22Rv1 (cell line): ENCODE data around the gene TRIM59.

Experiments used
- H3K27ac ChIP-seq: fragments of 450-650 bp; 2 replicates; pipeline ENCODE4 v1.5.1; 2017
- CTCF ChIP-seq: fragments of 450-650 bp; IDR thresholded peaks from 2 replicates; pipeline ENCODE4 v1.5.1; 2017; ENCODE audit warnings: mild to moderate bottlenecking
- ZFX ChIP-seq: fragments of 450-650 bp; IDR thresholded peaks from 2 replicates; pipeline ENCODE4 v1.6.1; 2017; ENCODE audit warnings: antibody characterized with exemption, borderline replicate concordance

TRIM59 gene

GRCh38 chr3:160449636-160450598, at the start of gene TRIM59:
Gene TRIM59 (minus strand): TSS chr3:160449786. CDS start chr3:160439183, 10,603 bp downstream.
- TF ChIP-seq ZFX (no peak), CTCF (peak; percentile 19; the same call in 1 of the 2 replicates)

GRCh38 chr3:160498202-160498601, 48.6 kb upstream of the TRIM59 start:
- no peak overlapping the region for H3K27ac ChIP-seq
- TF ChIP-seq ZFX (no peak), CTCF (no peak)

More at GRCh38 chr3:160449636-160450598, at the start of gene TRIM59:
- H3K27ac ChIP-seq: peak within 1 kb of the TSS; percentile 99

- TF ChIP-seq ZFX (no peak), CTCF (no peak)
Observed at GRCh38 chr3:160490166-160490565, 40.6 kb upstream of the TRIM59 start.

GRCh38 chr3:160486459-160486869, 36.9 kb upstream of the TRIM59 start:
- no peak overlapping the region for H3K27ac ChIP-seq
- no peak for TF ChIP-seq ZFX
- TF ChIP-seq CTCF: peak; percentile 83

More at GRCh38 chr3:160490166-160490565, 40.6 kb upstream of the TRIM59 start:
- H3K27ac ChIP-seq: no peak overlapping the region

- no peak for TF ChIP-seq ZFX
- no peak overlapping the region for H3K27ac ChIP-seq
Observed at GRCh38 chr3:160482796-160483195, 33.2 kb upstream of the TRIM59 start.

GRCh38 chr3:160481856-160482255, 32.3 kb upstream of the TRIM59 start:
- TF ChIP-seq ZFX: no peak
- TF ChIP-seq CTCF: no peak

GRCh38 chr3:160480931-160481330, 31.3 kb upstream of the TRIM59 start:
- H3K27ac ChIP-seq: no peak overlapping the region
- TF ChIP-seq ZFX (no peak), CTCF (no peak)

More at GRCh38 chr3:160481856-160482255, 32.3 kb upstream of the TRIM59 start:
- no peak overlapping the region for H3K27ac ChIP-seq
